ENCODE data around the gene FANCI. TPM values are rescaled to one million over a fixed set of nuclear protein-coding genes. Genes with fewer than 3 reads are reported as not detected.

FANCI gene
- total RNA-seq, 2 experiments from 2014 or later = 6.1 to 7.1 TPM

DNA sequence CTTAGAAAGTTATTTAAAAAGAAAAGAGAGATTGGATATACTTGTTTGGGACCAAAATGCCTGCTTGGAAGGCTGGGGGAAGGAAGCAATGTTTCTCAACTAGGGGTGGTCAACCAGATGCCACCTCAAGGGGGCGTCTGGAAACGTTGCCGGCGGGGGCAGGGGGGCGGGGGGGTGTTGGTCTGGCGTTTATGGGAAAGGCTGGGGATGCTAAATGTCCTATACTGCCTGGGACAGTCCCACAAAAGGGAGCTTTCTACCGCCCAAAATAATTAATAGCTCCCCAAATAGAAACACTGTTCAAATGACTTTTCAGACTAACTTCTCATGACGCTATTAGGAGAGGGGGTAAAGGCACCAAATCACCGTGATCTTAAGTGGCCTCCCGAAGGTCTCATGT, 88.7 kb downstream of the FANCI start:
- no peak overlapping the region for H3K27ac ChIP-seq (ENCODE audit: low read depth in 1 of 2, low read length in 2 of 2)
- peak in 4 of 14 experiments; percentile 18 to 53 (median 46) for DNase-seq
- intact Hi-C loops (cut with DNase I, micrococcal nuclease) = loop anchor here (10.0 kb wide), 3 partner anchors 362 to 788 kb away; partner anchors contain the start of genes AEN (in 2 of the 2), DET1 (in 1 of the 2), PEX11A (in 1 of the 2) and WDR93 (in 1 of the 2)
- peaks cover 71% of the 10 kb centered on the region for H3K4me1 ChIP-seq (ENCODE audit: insufficient read depth, low read length)
- Mint-ChIP-seq H3K9me3 (peaks cover 2% of the 10 kb centered on the region), H3K4me3 (peak overlapping the region; percentile 85), H3K27ac (peak overlapping the region; percentile 75), H3K27me3 (peaks cover 11% of the 10 kb centered on the region), H3K4me1 (ENCODE audit: low read depth) (peaks cover 71% of the 10 kb centered on the region), H3K36me3 (ENCODE audit: low read depth) (peaks cover 69% of the 10 kb centered on the region)
- no peak overlapping the region for H3K4me3 ChIP-seq (ENCODE audit: low read length)
- H3K9me3 ChIP-seq (ENCODE audit: control insufficient read depth in 1 of 2, insufficient read depth in 1 of 2, low read length in 2 of 2) = no peaks in the 10 kb centered on the region
- peaks cover 58% of the 10 kb centered on the region for H3K36me3 ChIP-seq (ENCODE audit: insufficient read depth, low read length)
- ATAC-seq (ENCODE audit: poor library complexity) = no peak
- H3K27me3 ChIP-seq (ENCODE audit: control insufficient read depth in 1 of 2, insufficient read depth in 2 of 2, low read length in 2 of 2) = no peaks in the 10 kb centered on the region
- TF ChIP-seq, protein P1, sequence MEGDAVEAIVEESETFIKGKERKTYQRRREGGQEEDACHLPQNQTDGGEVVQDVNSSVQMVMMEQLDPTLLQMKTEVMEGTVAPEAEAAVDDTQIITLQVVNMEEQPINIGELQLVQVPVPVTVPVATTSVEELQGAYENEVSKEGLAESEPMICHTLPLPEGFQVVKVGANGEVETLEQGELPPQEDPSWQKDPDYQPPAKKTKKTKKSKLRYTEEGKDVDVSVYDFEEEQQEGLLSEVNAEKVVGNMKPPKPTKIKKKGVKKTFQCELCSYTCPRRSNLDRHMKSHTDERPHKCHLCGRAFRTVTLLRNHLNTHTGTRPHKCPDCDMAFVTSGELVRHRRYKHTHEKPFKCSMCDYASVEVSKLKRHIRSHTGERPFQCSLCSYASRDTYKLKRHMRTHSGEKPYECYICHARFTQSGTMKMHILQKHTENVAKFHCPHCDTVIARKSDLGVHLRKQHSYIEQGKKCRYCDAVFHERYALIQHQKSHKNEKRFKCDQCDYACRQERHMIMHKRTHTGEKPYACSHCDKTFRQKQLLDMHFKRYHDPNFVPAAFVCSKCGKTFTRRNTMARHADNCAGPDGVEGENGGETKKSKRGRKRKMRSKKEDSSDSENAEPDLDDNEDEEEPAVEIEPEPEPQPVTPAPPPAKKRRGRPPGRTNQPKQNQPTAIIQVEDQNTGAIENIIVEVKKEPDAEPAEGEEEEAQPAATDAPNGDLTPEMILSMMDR (IDR thresholded peaks at IDR 0.05) = peak; percentile 55
- CTCF ChIA-PET = interaction anchor here (1.6 kb wide), 1 partner anchor 26 kb away, joined by 5 read pairs; no protein-coding TSS in a partner anchor
- POLR2A ChIA-PET = no interaction called here

DNA sequence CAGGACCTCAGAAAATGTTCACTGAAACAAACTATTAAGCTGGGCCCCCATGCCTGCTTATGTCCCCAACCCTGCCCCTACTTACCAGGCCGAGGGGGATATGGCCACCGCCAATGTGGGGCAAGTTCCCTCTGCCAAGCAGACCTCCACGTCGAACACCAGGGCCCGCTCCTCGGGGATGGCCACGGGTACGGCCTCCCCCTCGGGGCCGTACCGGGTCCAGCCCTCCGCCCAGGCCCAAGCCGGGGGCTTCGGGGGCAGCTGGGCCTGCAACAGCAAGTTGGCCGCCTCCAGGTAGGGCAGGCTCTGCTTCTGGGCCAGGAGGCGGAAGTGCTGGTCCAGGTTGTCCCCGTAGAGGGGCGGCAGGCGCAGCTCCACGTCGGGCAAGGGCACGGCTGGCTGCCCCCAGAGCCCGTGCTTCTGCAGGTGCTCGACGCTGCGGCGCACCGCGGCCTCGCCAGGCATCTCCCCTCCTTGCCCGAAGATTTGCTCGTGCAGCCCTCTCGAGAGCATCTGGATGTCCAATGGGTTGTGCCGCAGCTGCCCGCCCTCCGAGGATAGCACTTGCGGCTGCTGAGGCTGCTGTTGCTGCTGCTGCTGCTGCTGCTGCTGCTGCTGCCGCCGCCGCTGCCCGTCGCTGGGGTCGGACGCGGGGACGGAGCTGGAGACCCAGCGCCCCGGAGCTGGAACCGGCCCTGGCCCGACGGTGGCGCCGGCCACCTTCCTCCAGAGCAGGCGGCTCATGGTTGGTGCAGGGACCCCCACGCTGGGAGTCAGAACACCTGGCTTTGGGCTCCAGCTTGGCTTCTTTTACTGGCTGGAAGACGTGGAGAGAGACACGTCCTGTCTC, 89.5 kb downstream of the FANCI start:
- Mint-ChIP-seq H3K4me1 (ENCODE audit: low read depth) (peaks cover 67% of the 10 kb centered on the region), H3K27me3 (peaks cover 11% of the 10 kb centered on the region), H3K9me3 (peaks cover 2% of the 10 kb centered on the region), H3K4me3 (peak overlapping the region; percentile 85), H3K36me3 (ENCODE audit: low read depth) (peaks cover 61% of the 10 kb centered on the region), H3K27ac (peak overlapping the region; percentile 75)
- Histone ChIP-seq H3K27ac (ENCODE audit: low read depth in 1 of 2, low read length in 2 of 2) (peak overlapping the region; percentile 55 to 79), H3K9me3 (ENCODE audit: control insufficient read depth in 1 of 2, insufficient read depth in 1 of 2, low read length in 2 of 2) (no peaks in the 10 kb centered on the region), H3K4me1 (ENCODE audit: insufficient read depth, low read length) (peaks cover 68% of the 10 kb centered on the region), H3K36me3 (ENCODE audit: insufficient read depth, low read length) (peaks cover 50% of the 10 kb centered on the region), H3K27me3 (ENCODE audit: control insufficient read depth in 1 of 2, insufficient read depth in 2 of 2, low read length in 2 of 2) (no peaks in the 10 kb centered on the region), H3K4me3 (ENCODE audit: low read length) (peak overlapping the region; percentile 92)
- intact Hi-C loops (cut with DNase I, micrococcal nuclease) = loop anchor here (10.0 kb wide), 3 partner anchors 362 to 788 kb away; partner anchors contain the start of genes AEN (in 2 of the 2), DET1 (in 1 of the 2), PEX11A (in 1 of the 2) and WDR93 (in 1 of the 2)
- CTCF ChIA-PET = interaction anchor here (1.6 kb wide), 1 partner anchor 26 kb away, joined by 5 read pairs; no protein-coding TSS in a partner anchor
- ATAC-seq (ENCODE audit: poor library complexity) (no peak), DNase-seq (peak in 1 of 14 experiments; percentile 48)
- TF ChIP-seq, protein P1 (IDR thresholded peaks at IDR 0.05) = no peak
- POLR2A ChIA-PET = interaction anchor here (0.8 to 2.0 kb wide), 2 partner anchors 9 to 12 kb away, joined by 3 to 10 read pairs; no protein-coding TSS in a partner anchor

DNA sequence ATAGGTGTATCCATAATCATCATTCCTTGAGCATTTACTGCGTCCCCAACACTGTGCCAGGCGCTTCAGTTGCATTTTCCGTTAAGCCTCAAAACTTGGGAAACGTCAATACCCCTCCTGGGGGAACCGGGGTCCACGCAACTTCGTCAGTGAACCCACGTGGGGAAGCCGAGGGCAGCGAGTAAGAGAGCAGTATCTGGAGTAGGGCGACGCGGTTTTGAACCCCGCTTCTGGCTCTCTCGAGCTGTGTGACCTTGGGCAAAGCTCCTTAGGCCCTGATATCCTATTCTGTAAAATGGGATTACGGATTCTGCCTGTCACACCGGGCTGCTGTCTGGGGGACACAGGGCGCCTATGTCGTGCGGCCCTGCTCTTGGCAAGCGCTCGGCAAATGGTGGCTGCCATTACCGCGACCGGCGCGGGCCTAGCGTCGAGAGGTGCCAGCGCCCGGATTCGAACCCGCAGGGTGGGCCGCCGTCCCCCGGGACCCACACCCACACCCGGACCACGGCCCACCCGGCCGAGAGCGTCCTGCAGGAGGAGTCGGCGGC, 90.3 kb downstream of the FANCI start:
- peak; percentile 8 for ATAC-seq (ENCODE audit: poor library complexity)
- peaks cover 60% of the 10 kb centered on the region for H3K4me1 ChIP-seq (ENCODE audit: insufficient read depth, low read length)
- H3K9me3 ChIP-seq (ENCODE audit: control insufficient read depth in 1 of 2, insufficient read depth in 1 of 2, low read length in 2 of 2) = no peaks in the 10 kb centered on the region
- intact Hi-C loops (cut with DNase I, micrococcal nuclease) = loop anchor here (10.0 kb wide), 3 partner anchors 361 to 789 kb away; partner anchors contain the start of genes AEN (in 2 of the 2), DET1 (in 1 of the 2), PEX11A (in 1 of the 2) and WDR93 (in 1 of the 2)
- CTCF ChIA-PET = interaction anchor here (3.0 kb wide), 1 partner anchor 25 kb away, joined by 22 read pairs; no protein-coding TSS in a partner anchor
- TF ChIP-seq, protein P1 (IDR thresholded peaks at IDR 0.05) = no peak
- no peak for DNase-seq
- Mint-ChIP-seq H3K9me3 (peaks cover 2% of the 10 kb centered on the region), H3K4me3 (peak overlapping the region; percentile 82), H3K27me3 (peaks cover 11% of the 10 kb centered on the region), H3K4me1 (ENCODE audit: low read depth) (peaks cover 63% of the 10 kb centered on the region), H3K36me3 (ENCODE audit: low read depth) (peaks cover 53% of the 10 kb centered on the region), H3K27ac (peak overlapping the region; percentile 100)
- peak overlapping the region; percentile 55 to 79 for H3K27ac ChIP-seq (ENCODE audit: low read depth in 1 of 2, low read length in 2 of 2)
- H3K4me3 ChIP-seq (ENCODE audit: low read length) = peak overlapping the region; percentile 92
- no peaks in the 10 kb centered on the region for H3K27me3 ChIP-seq (ENCODE audit: control insufficient read depth in 1 of 2, insufficient read depth in 2 of 2, low read length in 2 of 2)
- POLR2A ChIA-PET = interaction anchor here (0.8 to 2.0 kb wide), 9 partner anchors 10 to 867 kb away, joined by 3 to 12 read pairs (median 6); partner anchors contain the start of genes FANCI, ISG20, MRPL46 and MRPS11
- peaks cover 42% of the 10 kb centered on the region for H3K36me3 ChIP-seq (ENCODE audit: insufficient read depth, low read length)

All from CD4-positive, alpha-beta T cell (primary cell).